Mesendoderm (in vitro differentiated cells): Measurements from ENCODE around the gene TMOD1.
"Not testable (repeated sequence)": the region's sequence is repeated elsewhere in the genome, so short reads cannot be mapped to it uniquely, and the experiment has no call there.

Source experiments
- DNase-seq: peaks from one replicate; pipeline ENCODE4 v3.0.0; 2013
- H2AK5ac ChIP-seq: 2 replicates; pipeline ENCODE4 v1.6.1; 2013; ENCODE audit warnings: low read length, inconsistent platforms
- H2BK120ac ChIP-seq: 2 replicates; pipeline ENCODE4 v1.6.1; 2013; ENCODE audit warnings: low read depth, mild to moderate bottlenecking, low read length, moderate library complexity, mixed read lengths
- H2BK15ac ChIP-seq: replicated peaks from 2 replicates; pipeline ENCODE4 v1.6.1; 2013; ENCODE audit warnings: low read depth, mild to moderate bottlenecking, moderate library complexity
- H2BK5ac ChIP-seq: 2 replicates; pipeline ENCODE4 v1.6.1; 2013; ENCODE audit warnings: low read length, inconsistent platforms
- H3K18ac ChIP-seq: 2 replicates; pipeline ENCODE4 v1.6.1; 2013; ENCODE audit warnings: mild to moderate bottlenecking, low read length, mixed read lengths
- H3K23ac ChIP-seq: one replicate; pipeline ENCODE4 v1.6.1; 2013; ENCODE audit warnings: low read length
- H3K27ac ChIP-seq: 2 replicates; pipeline ENCODE4 v1.5.1; 2013; ENCODE audit warnings: low read depth, mild to moderate bottlenecking, inconsistent platforms, low read length, moderate library complexity
- H3K27me3 ChIP-seq: 2 replicates; pipeline ENCODE4 v1.6.1; 2013; ENCODE audit warnings: low read length, control low read depth, mild to moderate bottlenecking, inconsistent platforms; ENCODE audit not compliant: insufficient read depth, poor library complexity
- H3K36me3 ChIP-seq: 2 replicates; pipeline ENCODE4 v1.6.1; 2013; ENCODE audit warnings: low read length, inconsistent platforms; ENCODE audit not compliant: control insufficient read depth, insufficient read depth
- H3K4ac ChIP-seq: one replicate; pipeline ENCODE4 v1.6.1; 2013; ENCODE audit warnings: low read depth, mild to moderate bottlenecking, low read length, moderate library complexity
- H3K4me1 ChIP-seq: 2 replicates; pipeline ENCODE4 v1.6.1; 2013; ENCODE audit warnings: low read depth, low read length, inconsistent platforms; ENCODE audit not compliant: control insufficient read depth
- H3K4me2 ChIP-seq: 2 replicates; pipeline ENCODE4 v1.6.1; 2013; ENCODE audit warnings: low read length
- H3K4me3 ChIP-seq: 2 replicates; pipeline ENCODE4 v1.5.1; 2013; ENCODE audit warnings: mild to moderate bottlenecking, low read length
- H3K56ac ChIP-seq: one replicate; pipeline ENCODE4 v1.6.1; 2013; ENCODE audit warnings: low read length
- H3K79me1 ChIP-seq: 2 replicates; pipeline ENCODE4 v1.6.1; 2013; ENCODE audit warnings: low read length, inconsistent platforms
- H3K79me2 ChIP-seq: 2 replicates; pipeline ENCODE4 v1.6.1; 2013; ENCODE audit warnings: mild to moderate bottlenecking, low read length; ENCODE audit not compliant: control insufficient read depth, insufficient read depth
- H3K9ac ChIP-seq: 2 replicates; pipeline ENCODE4 v1.6.1; 2013; ENCODE audit warnings: low read length, inconsistent platforms
- H4K5ac ChIP-seq: one replicate; pipeline ENCODE4 v1.6.1; 2013; ENCODE audit warnings: low read length
- H4K8ac ChIP-seq: one replicate; pipeline ENCODE4 v1.6.1; 2013; ENCODE audit warnings: low read depth, mild to moderate bottlenecking, control low read depth, low read length, moderate library complexity
- WGBS: extraction: QIAGEN DNeasy Blood & Tissue Kit; methylation state at CpG from one replicate; pipeline ENCODE4 v1.1.7; 2013; ENCODE audit warnings: low lambda C conversion rate, missing lambda C conversion rate; ENCODE audit not compliant: insufficient coverage; ENCODE audit errors: extremely low coverage; 5-methylcytosine and 5-hydroxymethylcytosine counted together

The TMOD1 gene

DNA sequence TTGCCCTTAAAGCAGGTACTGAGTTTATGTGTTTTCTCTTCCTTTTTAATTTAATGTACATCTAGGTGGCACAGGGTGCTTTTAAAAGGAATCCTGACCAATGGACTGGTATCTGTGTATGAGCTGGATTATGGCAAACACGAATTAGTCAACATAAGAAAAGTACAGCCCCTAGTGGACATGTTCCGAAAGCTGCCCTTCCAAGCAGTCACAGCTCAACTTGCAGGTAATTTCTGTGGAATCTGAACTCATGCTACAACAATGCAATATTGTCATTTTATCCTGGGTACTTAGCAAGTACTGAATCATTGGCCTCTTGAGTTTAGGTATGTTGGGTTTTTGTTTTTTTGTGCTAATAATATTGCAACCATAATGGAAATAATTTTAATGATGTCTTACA lies 14.4 kb upstream of the TMOD1 start:
- Histone ChIP-seq H3K79me1 (no peaks in the 10 kb centered on the region), H3K79me2 (no peaks in the 10 kb centered on the region), H4K8ac (no peak overlapping the region), H3K27me3 (no peaks in the 10 kb centered on the region), H3K4ac (no peak overlapping the region), H3K4me3 (no peak overlapping the region), H4K5ac (no peak overlapping the region), H3K4me1 (no peaks in the 10 kb centered on the region), H3K27ac (no peak overlapping the region), H3K9ac (no peak overlapping the region), H3K56ac (no peak overlapping the region), H2AK5ac (no peak overlapping the region), H2BK5ac (no peak overlapping the region), H2BK120ac (no peak overlapping the region), H3K18ac (no peak overlapping the region), H2BK15ac (no peak overlapping the region), H3K4me2 (no peak overlapping the region), H3K23ac (no peak overlapping the region), H3K36me3 (peaks cover 2% of the 10 kb centered on the region)
- peak; percentile 27 for DNase-seq
- no CpG with 5 or more reads among the region's 2 CpGs for WGBS

DNA sequence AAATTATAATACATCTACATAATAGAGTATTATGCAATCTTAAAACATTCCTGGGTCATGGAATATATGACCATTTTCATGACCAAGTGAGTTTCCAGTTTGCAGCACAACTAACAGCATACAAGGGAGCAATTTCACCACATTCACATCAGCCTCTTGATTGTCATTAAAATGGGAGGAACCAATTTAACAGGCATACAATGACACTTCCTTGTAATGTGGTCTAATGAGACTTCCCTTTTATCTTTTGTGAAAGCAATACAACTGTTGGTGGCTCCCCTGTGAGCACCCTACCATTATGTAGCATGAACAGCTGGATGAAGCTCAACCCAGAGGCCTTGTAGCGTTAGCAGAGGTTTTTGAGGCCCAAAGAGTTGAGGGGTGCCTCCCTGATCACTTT lies 13.6 kb upstream of the TMOD1 start:
- Histone ChIP-seq H3K79me2 (no peaks in the 10 kb centered on the region), H2BK5ac (no peak overlapping the region), H3K4me3 (no peak overlapping the region), H4K5ac (no peak overlapping the region), H3K4me2 (no peak overlapping the region), H4K8ac (no peak overlapping the region), H2BK15ac (no peak overlapping the region), H3K36me3 (peaks cover 2% of the 10 kb centered on the region), H3K27me3 (no peaks in the 10 kb centered on the region), H3K4me1 (no peaks in the 10 kb centered on the region), H3K56ac (no peak overlapping the region), H3K18ac (no peak overlapping the region), H3K27ac (no peak overlapping the region), H2AK5ac (no peak overlapping the region), H3K79me1 (no peaks in the 10 kb centered on the region), H3K9ac (no peak overlapping the region), H3K23ac (no peak overlapping the region), H2BK120ac (no peak overlapping the region), H3K4ac (no peak overlapping the region)
- WGBS: no CpG with 5 or more reads among the region's 1 CpG
- no peak for DNase-seq

DNA sequence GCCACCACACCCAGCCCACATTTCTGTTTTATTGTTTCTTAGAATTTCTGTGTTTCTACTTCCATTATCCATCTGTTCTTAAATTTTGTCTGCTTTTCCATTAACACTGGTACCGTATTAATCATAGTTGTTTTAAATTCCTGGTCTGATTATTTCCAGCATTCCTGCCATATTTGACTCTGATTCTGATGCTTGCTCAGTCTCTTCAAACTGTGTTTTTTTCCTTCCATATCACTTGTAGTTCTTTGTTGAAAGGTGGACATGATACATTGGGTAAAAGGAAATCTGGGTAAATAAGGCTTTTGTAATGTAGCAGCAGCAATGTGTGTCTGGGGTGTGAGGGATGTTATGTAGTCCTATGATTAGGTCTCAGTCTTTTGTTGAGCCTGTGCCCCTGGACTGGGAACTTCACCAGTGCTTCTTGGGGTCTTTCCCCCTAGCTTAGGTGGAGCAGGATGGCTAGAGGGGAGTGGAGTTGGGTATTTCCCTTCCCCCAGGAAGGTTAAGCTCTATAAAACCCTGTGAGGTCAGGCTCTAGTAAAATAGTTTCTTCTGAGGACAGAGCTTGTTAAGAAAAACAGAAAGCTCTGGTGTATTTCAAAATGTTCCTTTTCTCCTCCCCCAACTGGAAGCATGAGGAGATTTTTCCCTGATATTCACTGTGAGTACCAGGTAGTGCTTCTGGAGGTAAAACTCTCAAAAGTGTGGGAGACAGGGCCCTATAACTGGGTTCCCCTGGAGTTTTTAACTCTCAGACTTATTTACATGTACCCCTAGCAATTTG lies 10.1 kb upstream of the TMOD1 start:
- no peak overlapping the region for H3K9ac ChIP-seq
- H4K8ac ChIP-seq: no peak overlapping the region
- H3K27me3 ChIP-seq: no peaks in the 10 kb centered on the region
- no peak overlapping the region for H3K4ac ChIP-seq
- no peaks in the 10 kb centered on the region for H3K79me2 ChIP-seq
- no peak overlapping the region for H3K4me3 ChIP-seq
- no peak overlapping the region for H2BK120ac ChIP-seq
- no peak overlapping the region for H3K18ac ChIP-seq
- no CpG with 5 or more reads among the region's 1 CpG for WGBS
- no peak overlapping the region for H3K23ac ChIP-seq
- H3K36me3 ChIP-seq: peaks cover 3% of the 10 kb centered on the region
- no peak overlapping the region for H2BK15ac ChIP-seq
- H2AK5ac ChIP-seq: no peak overlapping the region
- H3K79me1 ChIP-seq: no peaks in the 10 kb centered on the region
- H4K5ac ChIP-seq: no peak overlapping the region
- no peaks in the 10 kb centered on the region for H3K4me1 ChIP-seq
- no peak overlapping the region for H3K56ac ChIP-seq
- no peak overlapping the region for H3K27ac ChIP-seq
- no peak overlapping the region for H2BK5ac ChIP-seq
- DNase-seq: no peak
- H3K4me2 ChIP-seq: no peak overlapping the region

DNA sequence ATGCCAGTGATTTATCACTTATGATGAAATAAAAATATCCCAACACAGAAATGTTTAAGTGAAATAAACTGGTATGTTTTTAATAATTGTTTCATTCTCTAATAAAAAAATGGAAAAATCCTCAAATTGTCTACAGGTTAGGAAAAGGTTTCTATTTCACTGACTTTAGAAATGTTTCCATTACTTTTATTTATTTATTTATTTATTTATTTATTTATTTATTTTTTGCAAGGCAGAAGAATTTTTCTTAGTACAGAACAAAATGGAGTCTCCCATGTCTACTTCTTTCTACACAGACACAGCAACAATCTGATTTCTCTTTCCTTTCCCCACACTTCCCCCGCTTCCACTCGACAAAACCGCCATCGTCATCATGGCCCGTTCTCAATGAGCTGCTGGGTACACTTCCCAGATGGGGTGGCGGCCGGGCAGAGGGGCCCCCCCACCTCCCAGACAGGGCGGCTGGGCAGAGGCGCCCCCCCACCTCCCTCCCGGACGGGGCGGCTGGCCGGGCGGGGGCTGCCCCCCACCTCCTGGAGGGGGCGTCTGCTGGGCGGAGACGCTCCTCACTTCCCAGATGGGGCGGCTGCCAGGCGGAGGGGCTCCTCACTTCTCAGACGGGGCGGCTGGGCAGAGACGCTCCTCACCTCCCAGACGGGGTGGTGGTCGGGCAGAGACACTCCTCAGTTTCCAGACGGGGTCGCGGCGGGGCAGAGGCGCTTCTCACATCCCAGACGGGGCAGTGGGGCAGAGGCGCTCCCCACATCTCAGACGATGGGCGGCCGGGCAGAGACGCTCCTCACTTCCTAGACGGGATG lies 3.7 kb upstream of the TMOD1 start:
- WGBS: no CpG with 5 or more reads among the region's 36 CpGs
- not testable (repeated sequence) for H3K18ac ChIP-seq, DNase-seq

DNA sequence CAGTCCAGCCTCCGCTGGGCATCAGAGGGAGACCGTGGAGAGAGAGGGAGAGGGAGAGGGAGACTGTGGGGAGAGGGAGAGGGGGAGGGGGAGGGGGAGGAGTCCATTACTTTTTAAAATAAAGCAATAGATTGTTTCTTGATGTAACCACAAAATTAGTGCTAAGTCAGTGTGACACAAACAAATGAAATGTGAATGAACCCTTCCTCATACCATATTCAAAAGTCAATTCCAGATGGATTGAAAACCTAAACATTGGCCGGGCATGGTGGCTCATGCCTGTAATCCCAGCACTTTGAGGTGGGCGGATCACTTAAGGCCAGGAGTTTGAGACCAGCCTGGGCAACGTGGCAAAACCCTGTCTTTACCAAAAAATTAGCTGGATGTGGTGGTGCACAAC lies 2.6 kb upstream of the TMOD1 start:
- H3K18ac ChIP-seq, H2BK120ac ChIP-seq, H4K8ac ChIP-seq, H4K5ac ChIP-seq, H2BK5ac ChIP-seq, DNase-seq, H3K27ac ChIP-seq, H2AK5ac ChIP-seq, H2BK15ac ChIP-seq, H3K9ac ChIP-seq, H3K4me3 ChIP-seq, H3K56ac ChIP-seq, H3K4me2 ChIP-seq, H3K23ac ChIP-seq, H3K79me2 ChIP-seq, H3K4me1 ChIP-seq, H3K79me1 ChIP-seq, H3K36me3 ChIP-seq, H3K4ac ChIP-seq: not testable (repeated sequence)
- no CpG with 5 or more reads among the region's 5 CpGs for WGBS
- H3K27me3 ChIP-seq: peaks cover 15% of the 10 kb centered on the region

More for the DNA sequence above, 3.7 kb upstream of the TMOD1 start:
- H3K4me1 ChIP-seq, H2BK15ac ChIP-seq, H3K4me2 ChIP-seq, H3K79me1 ChIP-seq, H2AK5ac ChIP-seq, H3K4ac ChIP-seq, H3K27ac ChIP-seq, H3K56ac ChIP-seq, H3K36me3 ChIP-seq, H4K5ac ChIP-seq, H2BK120ac ChIP-seq, H3K23ac ChIP-seq, H3K4me3 ChIP-seq, H3K79me2 ChIP-seq, H4K8ac ChIP-seq, H3K9ac ChIP-seq, H2BK5ac ChIP-seq: not testable (repeated sequence)
- H3K27me3 ChIP-seq: peaks cover 11% of the 10 kb centered on the region
